HuH-7.5 (cell line): Measurements from ENCODE around the gene PPP1CC.
"Not testable (repeated sequence)": the region's sequence is repeated elsewhere in the genome, so short reads cannot be mapped to it uniquely, and the experiment has no call there.

ENCODE experiments used
- DNase-seq: peaks from one replicate; pipeline ENCODE4 v3.0.0; 2011; ENCODE audit warnings: low spot score

Gene PPP1CC

GRCh38 chr12:110754101-110754793 lies 11.6 kb upstream of the PPP1CC start:
- no peak for DNase-seq

GRCh38 chr12:110750784-110751461 lies 8.2 kb upstream of the PPP1CC start:
- no peak for DNase-seq

- DNase-seq, result no peak
Measured at GRCh38 chr12:110746550-110746949, 3.9 kb upstream of the PPP1CC start.

GRCh38 chr12:110745542-110746284 lies 3.0 kb upstream of the PPP1CC start:
- DNase-seq, result no peak

GRCh38 chr12:110744601-110745264 lies 2.0 kb upstream of the PPP1CC start:
- no peak for DNase-seq

- DNase-seq, result no peak
Measured at GRCh38 chr12:110744151-110744571, 1.5 kb upstream of the PPP1CC start.

- peak; percentile 43 for DNase-seq
Measured at GRCh38 chr12:110743571-110744093, 941 bp upstream of the PPP1CC start.

- DNase-seq, result peak; percentile 31
Measured at GRCh38 chr12:110742096-110742717, 484 bp downstream of the PPP1CC start.

- DNase-seq, result no peak
Measured at GRCh38 chr12:110741341-110742095, 1.2 kb downstream of the PPP1CC start.

- DNase-seq, result no peak
Measured at GRCh38 chr12:110739894-110740293, 2.8 kb downstream of the PPP1CC start.

- no peak for DNase-seq
Measured at GRCh38 chr12:110739488-110739887, 3.2 kb downstream of the PPP1CC start.

GRCh38 chr12:110737532-110737931 lies 5.2 kb downstream of the PPP1CC start:
- no peak for DNase-seq

- not testable (repeated sequence) for DNase-seq
Measured at GRCh38 chr12:110737016-110737415, 5.7 kb downstream of the PPP1CC start.

- no peak for DNase-seq
Measured at GRCh38 chr12:110733900-110734299, 8.8 kb downstream of the PPP1CC start.

- DNase-seq, result no peak
Measured at GRCh38 chr12:110733089-110733715, 9.5 kb downstream of the PPP1CC start.

GRCh38 chr12:110732572-110732971 lies 10.1 kb downstream of the PPP1CC start:
- DNase-seq, result no peak

- no peak for DNase-seq
Measured at GRCh38 chr12:110731479-110731878, 11.2 kb downstream of the PPP1CC start.

- DNase-seq, result no peak
Measured at GRCh38 chr12:110728628-110729027, 14.1 kb downstream of the PPP1CC start.

- DNase-seq, result no peak
Measured at GRCh38 chr12:110726708-110727369, 15.9 kb downstream of the PPP1CC start.

- DNase-seq, result no peak
Measured at GRCh38 chr12:110726028-110726427, 16.7 kb downstream of the PPP1CC start.
